PC-3 (cell line): ENCODE results near the gene GALNT15.

Experiments used
- EZH2 ChIP-seq: fragments of 300-600 bp; sonication (generic); IDR thresholded peaks from one replicate; pipeline ENCODE4 v1.6.1; 2017; ENCODE audit warnings: antibody characterized with exemption, mild to moderate bottlenecking, low read length; ENCODE audit not compliant: unreplicated experiment
- TF ChIP-seq, protein P1 (sequence below): fragments of 300-600 bp; sonication (generic); conservative IDR thresholded peaks from 2 replicates; pipeline ENCODE4 v1.5.1; 2017; ENCODE audit warnings: antibody characterized with exemption, low read depth, mild to moderate bottlenecking, low read length

DNA sequence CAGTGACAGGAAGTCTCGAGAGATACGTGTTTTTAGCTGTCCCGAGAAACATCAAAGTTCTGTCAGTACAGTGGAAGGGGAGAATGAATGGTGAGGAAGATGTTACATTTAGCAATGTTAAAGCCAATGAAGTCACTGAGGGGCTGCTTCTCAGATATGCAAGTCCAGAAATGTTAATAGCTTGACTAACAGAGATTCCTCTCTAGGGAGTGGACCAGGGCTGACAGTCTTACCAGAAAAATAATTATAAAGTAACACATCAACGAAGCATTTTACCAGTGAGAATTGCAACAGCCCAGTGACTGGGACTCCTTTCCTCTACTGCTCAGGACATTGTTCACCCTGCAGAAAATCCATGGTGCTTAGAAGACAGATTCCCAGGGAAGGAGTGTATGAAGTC lies 23.9 kb downstream of the GALNT15 start:
- TF ChIP-seq EZH2: no peak
- TF ChIP-seq, protein P1, sequence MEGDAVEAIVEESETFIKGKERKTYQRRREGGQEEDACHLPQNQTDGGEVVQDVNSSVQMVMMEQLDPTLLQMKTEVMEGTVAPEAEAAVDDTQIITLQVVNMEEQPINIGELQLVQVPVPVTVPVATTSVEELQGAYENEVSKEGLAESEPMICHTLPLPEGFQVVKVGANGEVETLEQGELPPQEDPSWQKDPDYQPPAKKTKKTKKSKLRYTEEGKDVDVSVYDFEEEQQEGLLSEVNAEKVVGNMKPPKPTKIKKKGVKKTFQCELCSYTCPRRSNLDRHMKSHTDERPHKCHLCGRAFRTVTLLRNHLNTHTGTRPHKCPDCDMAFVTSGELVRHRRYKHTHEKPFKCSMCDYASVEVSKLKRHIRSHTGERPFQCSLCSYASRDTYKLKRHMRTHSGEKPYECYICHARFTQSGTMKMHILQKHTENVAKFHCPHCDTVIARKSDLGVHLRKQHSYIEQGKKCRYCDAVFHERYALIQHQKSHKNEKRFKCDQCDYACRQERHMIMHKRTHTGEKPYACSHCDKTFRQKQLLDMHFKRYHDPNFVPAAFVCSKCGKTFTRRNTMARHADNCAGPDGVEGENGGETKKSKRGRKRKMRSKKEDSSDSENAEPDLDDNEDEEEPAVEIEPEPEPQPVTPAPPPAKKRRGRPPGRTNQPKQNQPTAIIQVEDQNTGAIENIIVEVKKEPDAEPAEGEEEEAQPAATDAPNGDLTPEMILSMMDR: no peak
